HG02884 (cell line): ENCODE data around the gene UTP18.
"Not testable (repeated sequence)": the region's sequence is repeated elsewhere in the genome, so short reads cannot be mapped to it uniquely, and the experiment has no call there.

Experiments used
- ATAC-seq: cut with Tn5 transposase; IDR thresholded peaks from one replicate; pipeline ENCODE4 v1.9.1; 2021; ENCODE audit warnings: mild to moderate bottlenecking, moderate library complexity; ENCODE audit not compliant: unreplicated experiment

The UTP18 gene

GRCh38 chr17:51258756-51259563, 1.4 kb upstream of the UTP18 start:
- no peak for ATAC-seq

- ATAC-seq = peak; percentile 67
These were observed 646 bp upstream of the UTP18 start, which contains the start of gene MBTD1 for GRCh38 chr17:51259564-51260236. Gene MBTD1 (minus strand): TSS chr17:51260049. CDS start chr17:51225161, 34,888 bp downstream.

- no peak for ATAC-seq
These were observed 948 bp downstream of the UTP18 start for GRCh38 chr17:51261024-51261963.

- no peak for ATAC-seq
These were observed 2.7 kb downstream of the UTP18 start for GRCh38 chr17:51263006-51263405.

- not testable (repeated sequence) for ATAC-seq
These were observed 4.1 kb downstream of the UTP18 start for GRCh38 chr17:51264466-51264865.

GRCh38 chr17:51269991-51270390, 9.6 kb downstream of the UTP18 start:
- no peak for ATAC-seq

- no peak for ATAC-seq
These were observed 10.3 kb downstream of the UTP18 start for GRCh38 chr17:51270636-51271035.

- ATAC-seq = no peak
These were observed 12.5 kb downstream of the UTP18 start for GRCh38 chr17:51272812-51273211.

- ATAC-seq = no peak
These were observed 15.0 kb downstream of the UTP18 start for GRCh38 chr17:51275381-51275780.

- ATAC-seq = no peak
These were observed 18.8 kb downstream of the UTP18 start for GRCh38 chr17:51279183-51279582.

- no peak for ATAC-seq
These were observed 27.1 kb downstream of the UTP18 start for GRCh38 chr17:51287412-51287811.

GRCh38 chr17:51289696-51290111, 29.4 kb downstream of the UTP18 start:
- no peak for ATAC-seq

- not testable (repeated sequence) for ATAC-seq
These were observed 34.0 kb downstream of the UTP18 start for GRCh38 chr17:51294338-51294737.

GRCh38 chr17:51298508-51299371, 38.4 kb downstream of the UTP18 start:
- no peak for ATAC-seq

GRCh38 chr17:51299859-51300258, 39.5 kb downstream of the UTP18 start:
- ATAC-seq = no peak

GRCh38 chr17:51305182-51305581, 44.8 kb downstream of the UTP18 start:
- no peak for ATAC-seq

GRCh38 chr17:51312003-51312402, 51.7 kb downstream of the UTP18 start:
- ATAC-seq = not testable (repeated sequence)

GRCh38 chr17:51319186-51319585, 58.8 kb downstream of the UTP18 start:
- ATAC-seq = no peak

GRCh38 chr17:51322390-51323029, 62.2 kb downstream of the UTP18 start:
- no peak for ATAC-seq

- ATAC-seq = no peak
These were observed 65.1 kb downstream of the UTP18 start for GRCh38 chr17:51325471-51325870.
